IPS-20b (cell line): Measurements from ENCODE around the gene SULT1C2.
"Not testable (repeated sequence)": the region's sequence is repeated elsewhere in the genome, so short reads cannot be mapped to it uniquely, and the experiment has no call there.

Source experiments
- H3K27ac ChIP-seq: one replicate; pipeline ENCODE4 v1.5.1; 2013; ENCODE audit warnings: low read length
- H3K27me3 ChIP-seq: 2 replicates; pipeline ENCODE4 v1.6.1; 2013; ENCODE audit warnings: mild to moderate bottlenecking, low read length, inconsistent platforms; ENCODE audit not compliant: insufficient read depth
- H3K36me3 ChIP-seq: 2 replicates; pipeline ENCODE4 v1.6.1; 2013; ENCODE audit warnings: low read depth, mild to moderate bottlenecking, inconsistent platforms, low read length, moderate library complexity; ENCODE audit not compliant: insufficient read depth
- H3K4me1 ChIP-seq: 2 replicates; pipeline ENCODE4 v1.6.1; 2013; ENCODE audit warnings: mild to moderate bottlenecking, control low read depth, inconsistent platforms, low read length, moderate library complexity; ENCODE audit not compliant: insufficient read depth
- H3K4me3 ChIP-seq: 2 replicates; pipeline ENCODE4 v1.5.1; 2013; ENCODE audit warnings: mild to moderate bottlenecking, low read length, inconsistent platforms
- H3K9ac ChIP-seq: 2 replicates; pipeline ENCODE4 v1.6.1; 2013; ENCODE audit warnings: low read depth, mild to moderate bottlenecking, inconsistent platforms, low read length, moderate library complexity
- H3K9me3 ChIP-seq: 2 replicates; pipeline ENCODE4 v1.6.1; 2013; ENCODE audit warnings: mild to moderate bottlenecking, low read depth, low read length, inconsistent platforms; ENCODE audit not compliant: insufficient read depth

The SULT1C2 gene

DNA sequence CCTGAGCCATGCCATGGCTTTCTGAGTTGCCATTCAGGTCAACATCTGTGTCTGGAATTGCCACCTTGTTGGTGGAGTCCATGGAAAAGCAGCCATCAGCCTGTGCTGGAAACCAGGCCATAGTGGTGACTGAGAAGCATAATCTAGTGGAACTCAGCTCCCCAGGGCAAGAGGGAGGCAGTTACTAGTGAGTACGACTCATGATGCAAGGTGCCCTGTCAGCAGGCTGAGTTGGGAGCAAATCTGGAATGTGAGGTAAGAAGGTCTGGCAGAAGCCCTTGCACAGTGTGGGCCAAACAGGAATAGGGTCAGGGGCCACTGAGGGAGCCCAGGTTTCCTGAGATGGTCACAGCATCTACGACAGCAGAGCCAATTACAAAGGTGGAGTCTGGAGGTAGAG is 37.1 kb downstream of the SULT1C2 start:
- no peak overlapping the region for H3K4me3 ChIP-seq
- H3K4me1 ChIP-seq: no peaks in the 10 kb centered on the region
- H3K27ac ChIP-seq: no peak overlapping the region
- no peaks in the 10 kb centered on the region for H3K27me3 ChIP-seq
- H3K9me3 ChIP-seq: no peaks in the 10 kb centered on the region
- H3K36me3 ChIP-seq: no peaks in the 10 kb centered on the region
- H3K9ac ChIP-seq: no peak overlapping the region

DNA sequence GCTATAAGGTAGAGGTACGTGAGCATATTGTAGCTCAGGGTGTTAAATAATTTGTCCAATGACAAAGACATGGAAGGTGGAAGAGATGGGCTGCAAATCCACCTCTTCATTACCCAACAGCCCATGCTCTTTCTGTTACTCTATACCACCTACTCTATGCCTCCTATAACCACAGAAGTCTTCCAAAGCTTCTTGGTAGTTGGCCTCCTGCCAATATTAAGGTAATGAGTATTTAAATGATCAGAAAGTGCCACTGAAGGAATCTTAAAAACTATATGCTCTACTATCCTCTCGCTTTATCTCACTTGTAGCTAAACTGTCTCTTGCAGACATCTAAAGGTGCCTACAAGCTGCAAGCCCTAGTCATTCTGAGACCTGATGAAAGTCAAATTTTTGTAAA is 41.1 kb downstream of the SULT1C2 start:
- H3K4me3 ChIP-seq: no peak overlapping the region
- H3K9ac ChIP-seq: no peak overlapping the region
- no peaks in the 10 kb centered on the region for H3K27me3 ChIP-seq
- no peaks in the 10 kb centered on the region for H3K9me3 ChIP-seq
- no peaks in the 10 kb centered on the region for H3K4me1 ChIP-seq
- no peaks in the 10 kb centered on the region for H3K36me3 ChIP-seq
- H3K27ac ChIP-seq: no peak overlapping the region

DNA sequence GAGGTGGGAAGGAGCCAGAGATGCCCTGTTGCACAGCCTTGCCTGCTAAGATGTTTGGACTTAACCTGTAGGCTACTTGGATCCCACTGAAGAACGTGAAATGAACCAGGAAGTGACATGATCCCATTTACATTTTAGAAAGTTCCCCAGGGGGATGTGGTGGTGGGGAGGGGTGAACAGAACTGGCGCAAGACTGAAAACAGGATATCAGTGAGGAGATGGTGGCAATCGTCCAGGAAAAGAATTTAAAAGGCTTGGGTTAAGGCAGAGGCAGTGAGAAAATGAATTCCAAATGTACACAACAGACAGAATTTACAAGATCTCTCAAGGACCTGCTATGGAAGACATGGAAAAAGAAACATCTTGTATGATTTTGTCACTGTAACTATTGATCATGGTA is 42.3 kb downstream of the SULT1C2 start:
- H3K27ac ChIP-seq: no peak overlapping the region
- no peaks in the 10 kb centered on the region for H3K4me1 ChIP-seq
- H3K4me3 ChIP-seq: no peak overlapping the region
- H3K36me3 ChIP-seq: no peaks in the 10 kb centered on the region
- no peaks in the 10 kb centered on the region for H3K27me3 ChIP-seq
- no peak overlapping the region for H3K9ac ChIP-seq
- no peaks in the 10 kb centered on the region for H3K9me3 ChIP-seq

DNA sequence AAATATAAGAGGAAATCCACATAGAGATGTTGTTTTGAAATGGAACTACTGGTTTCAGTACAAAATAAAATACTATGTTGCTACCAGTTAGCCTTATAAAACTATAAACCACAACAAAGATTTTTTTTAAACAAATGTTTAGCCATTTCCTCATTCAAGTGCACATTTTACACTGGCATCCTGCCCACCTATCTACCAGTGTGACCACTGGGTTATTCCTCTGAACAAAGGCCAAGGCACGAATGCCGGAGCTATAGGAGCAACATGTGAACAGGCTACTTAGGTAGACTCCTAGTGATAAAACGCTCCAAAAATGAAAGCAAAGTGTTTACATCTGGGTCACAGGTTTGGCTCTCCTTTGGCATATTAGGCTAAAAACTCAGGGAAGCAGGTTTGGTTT is 57.3 kb downstream of the SULT1C2 start:
- Histone ChIP-seq H3K27ac (no peak overlapping the region), H3K9me3 (no peaks in the 10 kb centered on the region), H3K27me3 (no peaks in the 10 kb centered on the region), H3K36me3 (no peaks in the 10 kb centered on the region), H3K4me1 (peaks cover 4% of the 10 kb centered on the region), H3K4me3 (no peak overlapping the region), H3K9ac (no peak overlapping the region)

DNA sequence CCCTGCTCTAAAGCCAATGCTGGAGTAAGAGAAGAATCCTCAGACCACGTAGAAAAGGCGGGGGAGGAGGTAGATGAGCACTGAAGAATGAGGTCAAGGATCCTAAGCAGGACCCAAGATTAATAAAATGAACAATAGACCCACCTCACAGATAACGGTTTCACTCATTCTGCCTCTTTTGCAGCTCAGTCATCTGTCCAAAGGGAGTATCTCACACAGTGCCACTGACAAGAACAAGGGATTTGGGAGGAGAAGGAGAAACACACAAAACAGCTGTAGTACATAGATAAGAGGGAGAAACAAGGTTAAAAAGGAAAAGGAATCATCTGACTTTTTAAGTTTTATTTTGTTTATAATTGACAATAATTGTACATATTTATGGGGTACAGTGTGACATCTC is 58.1 kb downstream of the SULT1C2 start:
- Histone ChIP-seq H3K9ac (no peak overlapping the region), H3K27ac (no peak overlapping the region), H3K4me1 (peaks cover 4% of the 10 kb centered on the region), H3K27me3 (no peaks in the 10 kb centered on the region), H3K36me3 (no peaks in the 10 kb centered on the region), H3K4me3 (no peak overlapping the region), H3K9me3 (no peaks in the 10 kb centered on the region)

DNA sequence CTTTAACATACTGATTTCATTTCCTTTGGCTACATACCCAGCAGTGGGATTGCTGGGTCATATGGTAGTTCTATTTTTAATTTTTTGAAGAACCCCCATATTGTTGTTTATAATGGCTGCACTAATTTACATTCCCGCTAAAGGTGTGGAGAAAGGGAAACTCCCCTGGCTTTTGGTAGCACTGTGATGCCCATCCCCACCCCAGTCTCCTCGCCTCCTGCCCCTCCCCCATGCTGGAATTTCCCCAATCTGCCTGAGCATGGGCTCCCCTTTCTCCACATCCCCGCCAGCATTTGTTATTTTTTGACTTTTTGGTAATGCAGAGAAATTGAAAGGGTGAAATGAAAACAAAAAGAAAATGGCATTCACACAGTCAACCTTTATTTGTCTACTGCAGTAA is 59.1 kb downstream of the SULT1C2 start:
- Histone ChIP-seq H3K4me3 (no peak overlapping the region), H3K27me3 (no peaks in the 10 kb centered on the region), H3K4me1 (peaks cover 4% of the 10 kb centered on the region), H3K9me3 (no peaks in the 10 kb centered on the region), H3K27ac (no peak overlapping the region), H3K36me3 (no peaks in the 10 kb centered on the region), H3K9ac (no peak overlapping the region)

DNA sequence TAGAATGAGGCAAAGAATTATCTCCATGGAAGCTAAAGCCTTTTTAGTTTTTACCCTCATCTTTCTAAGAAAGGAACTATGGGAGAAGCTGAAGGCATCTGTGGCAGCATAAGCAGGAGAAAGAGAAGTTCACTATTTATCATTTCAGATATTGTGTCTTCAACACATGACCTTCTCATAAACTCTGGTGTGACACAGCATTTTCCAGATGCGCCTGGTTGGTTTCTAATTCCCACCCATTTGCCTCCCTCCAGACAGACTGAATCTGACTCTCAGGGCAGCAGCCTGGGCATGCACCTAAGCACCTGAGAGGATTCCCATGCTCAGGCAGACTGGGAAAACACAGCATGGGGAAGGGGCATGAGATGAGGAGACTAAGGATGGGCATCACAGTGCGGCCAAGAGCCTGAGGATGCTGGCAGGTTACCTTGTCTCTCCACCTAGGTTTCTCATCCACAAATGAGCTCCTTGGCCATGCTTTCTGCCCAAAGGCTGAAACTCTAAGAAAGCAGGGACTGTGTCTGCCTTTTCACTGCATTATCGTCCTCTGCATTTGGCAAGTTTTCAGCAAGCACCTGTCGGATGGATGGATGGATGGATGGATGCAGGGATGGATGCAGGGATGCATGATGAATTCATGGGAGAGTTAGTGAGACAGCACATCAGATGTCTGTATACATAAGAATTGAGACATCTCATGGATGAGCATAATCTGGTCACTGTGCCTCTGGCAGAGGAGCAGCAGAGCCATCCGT is 60.3 kb downstream of the SULT1C2 start:
- H3K9me3 ChIP-seq: no peaks in the 10 kb centered on the region
- peaks cover 4% of the 10 kb centered on the region for H3K4me1 ChIP-seq
- H3K9ac ChIP-seq: no peak overlapping the region
- no peak overlapping the region for H3K4me3 ChIP-seq
- no peaks in the 10 kb centered on the region for H3K27me3 ChIP-seq
- no peak overlapping the region for H3K27ac ChIP-seq
- H3K36me3 ChIP-seq: no peaks in the 10 kb centered on the region

DNA sequence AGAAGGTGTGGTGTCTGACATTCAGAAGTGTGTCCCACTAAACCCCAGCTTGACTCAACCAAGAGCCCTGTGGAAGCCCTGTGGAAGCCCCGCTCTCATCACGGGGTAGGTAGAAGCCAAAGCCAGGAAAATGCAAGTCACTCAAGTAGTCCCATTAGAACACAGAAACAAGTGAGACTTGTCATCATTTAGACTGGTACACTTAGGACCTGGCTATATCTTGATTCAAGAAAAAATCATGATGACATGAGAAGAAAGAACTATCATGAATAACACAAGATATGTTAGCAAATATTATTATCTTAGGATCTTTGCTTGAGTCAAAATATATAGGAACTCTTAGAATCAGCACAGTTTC is 60.9 kb downstream of the SULT1C2 start:
- Histone ChIP-seq H3K9ac (no peak overlapping the region), H3K27me3 (no peaks in the 10 kb centered on the region), H3K4me3 (no peak overlapping the region), H3K27ac (no peak overlapping the region), H3K9me3 (no peaks in the 10 kb centered on the region), H3K36me3 (no peaks in the 10 kb centered on the region), H3K4me1 (peaks cover 4% of the 10 kb centered on the region)

DNA sequence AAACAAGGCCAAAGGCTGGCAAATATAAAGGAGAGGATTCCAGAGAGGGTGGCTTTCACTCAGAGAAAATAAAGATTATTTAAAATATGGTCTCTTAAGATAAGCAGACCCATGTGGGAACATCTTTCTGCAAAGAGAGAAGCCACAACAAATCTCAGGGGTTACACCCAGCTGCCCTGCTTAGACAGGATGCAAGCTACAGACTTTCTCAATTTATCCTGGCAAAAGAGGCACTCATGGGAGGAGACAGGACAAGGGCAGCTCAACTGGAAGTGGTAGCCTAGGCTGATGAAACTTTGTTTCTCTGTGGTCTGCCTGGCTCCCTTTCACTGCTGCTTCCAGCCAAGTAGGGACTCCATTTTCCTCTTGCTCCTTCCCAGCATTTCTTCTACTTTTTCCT is 63.2 kb downstream of the SULT1C2 start:
- no peaks in the 10 kb centered on the region for H3K27me3 ChIP-seq
- no peak overlapping the region for H3K9ac ChIP-seq
- H3K4me1 ChIP-seq: peaks cover 4% of the 10 kb centered on the region
- no peaks in the 10 kb centered on the region for H3K36me3 ChIP-seq
- no peaks in the 10 kb centered on the region for H3K9me3 ChIP-seq
- H3K4me3 ChIP-seq: no peak overlapping the region
- H3K27ac ChIP-seq: no peak overlapping the region

DNA sequence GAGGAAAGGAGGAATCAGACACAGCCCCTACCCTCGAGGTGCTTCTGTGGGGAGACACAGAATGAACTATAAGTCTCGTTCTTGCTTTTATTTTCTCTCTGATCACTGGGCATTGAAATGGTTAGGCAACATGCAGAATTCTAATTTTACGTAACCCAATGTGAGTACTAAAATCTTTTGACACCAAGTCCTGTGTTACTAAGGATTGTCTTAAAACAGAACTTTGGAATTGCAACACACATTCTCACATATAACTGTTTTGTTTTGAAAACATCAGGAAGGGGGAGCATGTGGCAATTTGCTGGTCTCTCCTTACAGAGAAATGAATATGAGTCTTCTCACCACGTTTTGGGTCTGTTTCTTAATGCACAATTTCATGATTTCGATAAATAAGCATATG is 65.4 kb downstream of the SULT1C2 start:
- Histone ChIP-seq H3K27ac (no peak overlapping the region), H3K27me3 (no peaks in the 10 kb centered on the region), H3K4me3 (no peak overlapping the region), H3K36me3 (no peaks in the 10 kb centered on the region), H3K4me1 (no peaks in the 10 kb centered on the region), H3K9me3 (no peaks in the 10 kb centered on the region), H3K9ac (no peak overlapping the region)

DNA sequence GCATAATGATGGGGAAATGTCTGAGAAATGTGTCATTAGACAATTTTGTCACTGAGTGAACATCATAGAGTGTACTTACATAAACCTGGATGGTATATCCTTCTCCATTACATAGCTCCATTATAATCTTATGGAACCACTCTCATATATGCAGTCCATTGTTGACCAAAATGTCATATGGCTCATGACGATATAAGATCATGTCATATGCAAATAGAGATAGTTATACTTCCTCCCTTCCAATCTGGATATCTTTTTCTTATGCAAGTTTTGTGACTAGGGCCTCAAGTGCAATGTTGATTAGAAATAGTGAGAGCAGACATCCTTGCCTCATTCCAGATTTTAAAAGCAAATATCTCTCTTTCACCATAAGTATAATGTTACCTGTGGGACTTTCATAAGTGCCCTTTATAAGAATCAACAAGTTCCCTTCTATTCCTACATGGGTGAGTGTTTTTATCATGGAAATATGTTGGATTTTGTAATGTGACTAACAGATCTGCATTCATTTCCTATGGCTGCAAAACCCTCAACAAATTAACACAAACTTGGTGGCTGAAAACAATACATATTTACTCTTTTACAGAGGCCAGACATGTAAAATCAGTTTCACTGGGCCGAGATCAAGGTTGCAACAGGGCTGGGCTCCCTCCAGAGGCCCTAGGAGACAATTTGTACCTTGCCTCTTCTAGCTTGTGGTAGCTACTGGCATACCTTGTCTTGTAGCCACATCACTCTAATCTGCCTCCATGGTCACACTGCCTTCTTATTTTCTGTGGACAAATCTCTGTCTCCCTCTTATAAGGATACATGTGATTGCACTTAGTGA is 67.4 kb downstream of the SULT1C2 start:
- no peaks in the 10 kb centered on the region for H3K27me3 ChIP-seq
- H3K4me1 ChIP-seq: no peaks in the 10 kb centered on the region
- H3K9ac ChIP-seq: no peak overlapping the region
- H3K36me3 ChIP-seq: no peaks in the 10 kb centered on the region
- H3K4me3 ChIP-seq: no peak overlapping the region
- H3K27ac ChIP-seq: no peak overlapping the region
- H3K9me3 ChIP-seq: no peaks in the 10 kb centered on the region

DNA sequence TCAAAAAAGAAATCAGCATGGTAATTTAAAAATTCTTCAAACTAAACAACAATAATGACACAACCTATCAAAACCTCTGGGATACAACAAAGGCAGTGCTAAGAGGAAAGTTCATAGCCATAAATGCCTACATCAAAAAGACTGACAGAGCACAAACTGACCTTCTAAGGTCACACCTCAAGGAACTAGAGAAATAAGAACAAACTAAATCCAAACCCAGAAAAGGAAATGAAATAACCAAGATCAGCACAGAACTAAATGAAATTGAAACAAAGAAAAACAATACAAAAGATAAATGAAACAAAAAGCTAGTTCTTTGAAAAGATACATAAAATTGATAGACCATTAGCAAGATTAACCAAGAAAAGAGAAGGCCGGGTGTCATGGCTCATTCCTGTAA is 70.6 kb downstream of the SULT1C2 start:
- H3K27me3 ChIP-seq, H3K4me1 ChIP-seq, H3K9me3 ChIP-seq, H3K36me3 ChIP-seq, H3K4me3 ChIP-seq, H3K27ac ChIP-seq, H3K9ac ChIP-seq: not testable (repeated sequence)
